ENCODE results near the gene TSPOAP1. TPM values are rescaled to one million over a fixed set of nuclear protein-coding genes. Genes with fewer than 3 reads are reported as not detected.

The TSPOAP1 gene
- total RNA-seq, 4 donors from 2014 or later, result 11.4 to 16.3 (median 13.0) TPM

- H3K4me3 ChIP-seq, result no peak overlapping the region
- peaks cover 0 to 12% (median 2%) of the 10 kb centered on the region in 4 donors for H3K4me1 ChIP-seq
- TF ChIP-seq CTCF (IDR thresholded peaks at IDR 0.05), result no peak
- TF ChIP-seq POLR2A (IDR thresholded peaks at IDR 0.05), result no peak
- TF ChIP-seq EP300 (IDR thresholded peaks at IDR 0.05), result no peak
- H3K9me3 ChIP-seq, result peaks cover 0 to 4% (median 0%) of the 10 kb centered on the region in 4 donors
- DNase-seq (ENCODE audit: low spot score in 2 of 2), result no peak
- H3K27ac ChIP-seq, result no peak overlapping the region
- WGBS, 2 donors, result 71 to 85% methylated on average over 6 of the region's 6 CpGs
- H3K27me3 ChIP-seq, result no peaks in the 10 kb centered on the region
- peaks cover 0 to 11% (median 0%) of the 10 kb centered on the region in 3 donors for H3K36me3 ChIP-seq
Measured at GRCh38 chr17:58300336-58300735, 28.3 kb downstream of the TSPOAP1 start.

GRCh38 chr17:58294034-58294433 lies 34.6 kb downstream of the TSPOAP1 start:
- H3K9me3 ChIP-seq, result peaks cover 0 to 4% (median 0%) of the 10 kb centered on the region in 4 donors
- TF ChIP-seq EP300 (IDR thresholded peaks at IDR 0.05) (no peak), CTCF (IDR thresholded peaks at IDR 0.05) (no peak), POLR2A (IDR thresholded peaks at IDR 0.05) (no peak)
- H3K27me3 ChIP-seq, result peaks cover 0 to 17% of the 10 kb centered on the region in 2 donors
- H3K27ac ChIP-seq, result no peak overlapping the region
- no peak overlapping the region for H3K4me3 ChIP-seq
- WGBS, 2 donors, result 86 to 96% methylated on average over 1 of the region's 1 CpG
- no peaks in the 10 kb centered on the region for H3K36me3 ChIP-seq
- H3K4me1 ChIP-seq, result no peaks in the 10 kb centered on the region
- DNase-seq (ENCODE audit: low spot score in 2 of 2), result no peak

GRCh38 chr17:58291246-58291645 lies 37.3 kb downstream of the TSPOAP1 start:
- no peak for DNase-seq (ENCODE audit: low spot score in 2 of 2)
- WGBS, 2 donors, result 68 to 74% methylated on average over 5 of the region's 5 CpGs

GRCh38 chr17:58289869-58290268 lies 38.7 kb downstream of the TSPOAP1 start:
- no peaks in the 10 kb centered on the region for H3K36me3 ChIP-seq
- WGBS, 2 donors, result 58 to 69% methylated on average over 2 of the region's 2 CpGs
- H3K9me3 ChIP-seq, result no peaks in the 10 kb centered on the region
- no peaks in the 10 kb centered on the region for H3K4me1 ChIP-seq
- H3K27me3 ChIP-seq, result peaks cover 0 to 22% of the 10 kb centered on the region in 2 donors
- TF ChIP-seq CTCF (IDR thresholded peaks at IDR 0.05) (no peak), POLR2A (IDR thresholded peaks at IDR 0.05) (no peak)
- H3K4me3 ChIP-seq, result no peak overlapping the region
- DNase-seq (ENCODE audit: low spot score in 2 of 2), result no peak
- H3K27ac ChIP-seq, result no peak overlapping the region

More at GRCh38 chr17:58291246-58291645, 37.3 kb downstream of the TSPOAP1 start:
- no peaks in the 10 kb centered on the region for H3K9me3 ChIP-seq
- H3K27ac ChIP-seq, result no peak overlapping the region
- no peaks in the 10 kb centered on the region for H3K4me1 ChIP-seq
- peaks cover 0 to 22% of the 10 kb centered on the region in 2 donors for H3K27me3 ChIP-seq
- no peak overlapping the region for H3K4me3 ChIP-seq
- no peaks in the 10 kb centered on the region for H3K36me3 ChIP-seq
- TF ChIP-seq CTCF (IDR thresholded peaks at IDR 0.05), result no peak
- TF ChIP-seq POLR2A (IDR thresholded peaks at IDR 0.05), result no peak
- TF ChIP-seq EP300 (IDR thresholded peaks at IDR 0.05), result no peak

- DNase-seq (ENCODE audit: low spot score in 2 of 2), result no peak
- Histone ChIP-seq H3K27me3 (peaks cover 0 to 35% of the 10 kb centered on the region in 2 donors), H3K4me1 (no peaks in the 10 kb centered on the region), H3K36me3 (no peaks in the 10 kb centered on the region), H3K27ac (no peak overlapping the region), H3K9me3 (no peaks in the 10 kb centered on the region), H3K4me3 (no peak overlapping the region)
- no peak for TF ChIP-seq EP300 (IDR thresholded peaks at IDR 0.05)
- no peak for TF ChIP-seq CTCF (IDR thresholded peaks at IDR 0.05)
- TF ChIP-seq POLR2A (IDR thresholded peaks at IDR 0.05), result no peak
- 93 to 94% methylated on average over 3 of the region's 3 CpGs for WGBS, 2 donors
Measured at GRCh38 chr17:58285422-58285810, 43.2 kb downstream of the TSPOAP1 start.

Data from tibial nerve (tissue), 4 donors.